ENCODE measurements around the gene IRAG1.
"Not testable (repeated sequence)": the region's sequence is repeated elsewhere in the genome, so short reads cannot be mapped to it uniquely, and the experiment has no call there.

Gene IRAG1

DNA sequence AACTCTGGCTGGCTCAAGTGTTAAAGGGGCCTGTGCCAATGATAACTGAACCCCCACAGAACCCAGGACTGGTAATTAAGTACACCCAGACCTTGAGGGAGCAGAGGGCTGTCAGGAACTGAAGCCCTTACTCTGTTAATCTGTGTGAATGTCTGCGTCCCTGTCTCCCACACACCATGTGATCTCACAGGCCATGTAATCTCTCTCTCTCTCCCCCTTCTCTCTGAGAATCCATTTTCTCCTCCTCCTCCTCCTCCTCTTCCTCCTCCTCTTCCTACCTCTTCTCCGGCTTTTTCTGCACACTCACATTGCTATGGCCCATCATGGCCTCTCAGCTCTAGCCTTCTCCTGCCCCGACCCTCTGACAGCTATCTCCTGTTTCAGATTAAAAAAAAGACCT is 14.6 kb upstream of the IRAG1 start:
- DNase-seq, result no peak

GRCh38 chr11:10701982-10702381 is 8.4 kb upstream of the IRAG1 start:
- DNase-seq, result no peak

DNA sequence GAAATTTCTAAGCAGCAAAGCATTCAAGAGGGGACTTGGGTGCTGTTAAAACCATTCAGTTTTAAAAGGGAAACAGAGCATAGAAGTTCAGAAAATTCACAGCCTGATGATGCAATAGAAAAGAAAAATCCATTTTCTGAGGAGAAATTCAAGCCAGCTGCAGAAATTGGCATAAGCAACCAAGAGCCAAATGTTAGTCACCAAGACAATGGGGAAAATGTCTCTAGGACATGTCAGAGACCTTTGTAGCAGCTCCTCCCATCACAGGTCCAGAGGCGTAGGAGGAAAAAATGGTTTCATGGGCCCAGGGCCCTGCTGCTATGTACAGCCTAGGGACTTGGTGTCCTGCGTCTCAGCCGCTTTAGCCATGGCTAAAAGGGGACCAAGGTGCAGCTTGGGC is 5.5 kb upstream of the IRAG1 start:
- DNase-seq, result no peak

- no peak for DNase-seq
Measured at GRCh38 chr11:10697323-10697620, 3.7 kb upstream of the IRAG1 start.

DNA sequence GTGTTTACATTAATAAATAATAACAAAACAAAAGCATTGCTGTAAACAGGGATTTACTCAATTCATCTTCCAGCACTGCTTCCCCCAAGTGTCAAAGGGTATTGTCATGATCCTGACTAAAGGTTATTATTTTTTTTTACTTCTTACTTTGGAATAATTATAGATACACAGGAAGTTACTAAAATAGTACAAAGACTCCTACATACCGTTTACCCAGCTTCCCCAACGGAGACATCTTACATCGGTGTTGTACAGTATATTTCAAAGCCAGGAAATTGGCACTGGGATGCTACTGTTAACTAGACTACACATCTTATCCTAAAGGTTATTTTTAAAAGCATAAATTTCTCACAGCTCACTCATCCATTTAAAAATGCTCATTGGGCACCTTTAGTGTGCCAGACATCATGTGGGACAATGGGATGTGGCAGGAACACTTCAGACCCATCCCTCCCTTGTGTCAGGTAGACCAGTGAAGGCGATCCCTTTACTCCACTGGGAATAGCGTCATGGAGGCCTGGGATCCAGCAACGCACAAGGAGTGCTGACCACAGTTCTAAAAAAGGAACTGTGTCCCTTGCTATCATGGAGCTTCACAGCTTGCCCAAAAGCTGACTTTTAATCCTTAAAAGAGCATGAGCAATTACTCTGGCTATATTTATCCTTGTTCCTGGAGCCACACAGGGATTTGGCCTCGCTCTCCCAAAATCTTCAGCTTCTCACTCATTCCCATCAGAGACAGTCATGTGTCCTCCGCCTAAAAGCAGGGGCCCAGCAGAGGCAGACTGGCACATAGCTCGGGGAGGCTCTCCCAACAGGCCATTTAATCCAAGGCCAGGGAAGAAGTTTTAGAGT is 3.1 kb upstream of the IRAG1 start:
- no peak for DNase-seq

DNA sequence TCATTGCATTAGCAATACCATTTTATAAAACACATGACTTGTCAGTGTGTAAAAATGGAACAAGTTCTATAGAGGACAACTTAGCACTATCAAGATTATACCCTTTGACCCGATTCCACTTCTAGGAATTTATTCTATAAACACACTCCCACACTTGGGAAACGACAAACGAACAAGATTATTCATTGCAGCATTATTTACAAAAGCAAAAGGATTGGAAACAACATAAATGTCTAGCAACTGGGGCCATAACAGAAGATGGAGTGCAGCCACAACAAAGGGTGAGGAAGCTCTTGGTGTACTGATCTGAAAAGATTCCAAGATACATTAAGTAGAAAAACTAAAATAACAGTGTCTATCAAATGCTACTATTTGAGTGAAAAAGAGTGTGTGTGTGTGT is 2.3 kb upstream of the IRAG1 start:
- DNase-seq, result no peak

DNA sequence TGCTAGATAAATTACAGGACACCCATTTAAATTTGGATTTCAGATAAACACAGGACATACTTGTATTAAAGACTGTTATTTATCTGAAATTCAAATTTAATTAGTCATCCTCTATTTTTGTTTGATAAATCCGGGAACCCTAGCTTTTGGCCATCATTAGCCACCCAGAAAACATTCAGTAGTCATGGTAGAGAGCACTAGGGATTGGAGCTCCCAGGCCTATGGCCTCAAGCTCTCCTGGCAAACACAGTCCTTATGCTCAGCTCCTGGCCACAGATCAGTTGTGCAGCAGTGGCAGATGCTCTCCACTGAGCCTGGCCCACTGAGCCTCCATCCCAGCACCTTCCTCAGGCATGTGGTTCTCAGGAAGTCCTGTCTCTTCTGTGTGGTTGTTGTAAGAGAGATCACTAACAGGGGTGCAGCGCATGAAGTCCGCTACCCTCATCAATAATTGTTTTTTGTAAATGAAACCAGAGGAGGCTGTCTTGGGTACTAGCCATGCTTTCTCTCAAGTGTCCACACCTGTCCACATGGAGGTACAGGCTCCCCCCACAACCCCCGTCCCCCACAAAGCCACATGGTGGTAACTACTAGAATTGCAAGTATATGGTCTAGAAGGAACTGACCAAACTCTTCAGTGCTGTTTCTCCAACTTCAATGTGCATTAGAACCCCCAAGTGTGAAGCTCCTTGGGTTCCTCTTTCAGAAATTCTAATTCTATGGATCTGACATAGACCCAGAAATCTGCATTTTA is 1.1 kb upstream of the IRAG1 start:
- DNase-seq, result no peak

GRCh38 chr11:10692531-10693115 is 932 bp downstream of the IRAG1 start:
- no peak for DNase-seq

GRCh38 chr11:10688401-10688800 is 5.2 kb downstream of the IRAG1 start:
- no peak for DNase-seq

- DNase-seq, result no peak
Measured at GRCh38 chr11:10686311-10686710, 7.2 kb downstream of the IRAG1 start.

DNA sequence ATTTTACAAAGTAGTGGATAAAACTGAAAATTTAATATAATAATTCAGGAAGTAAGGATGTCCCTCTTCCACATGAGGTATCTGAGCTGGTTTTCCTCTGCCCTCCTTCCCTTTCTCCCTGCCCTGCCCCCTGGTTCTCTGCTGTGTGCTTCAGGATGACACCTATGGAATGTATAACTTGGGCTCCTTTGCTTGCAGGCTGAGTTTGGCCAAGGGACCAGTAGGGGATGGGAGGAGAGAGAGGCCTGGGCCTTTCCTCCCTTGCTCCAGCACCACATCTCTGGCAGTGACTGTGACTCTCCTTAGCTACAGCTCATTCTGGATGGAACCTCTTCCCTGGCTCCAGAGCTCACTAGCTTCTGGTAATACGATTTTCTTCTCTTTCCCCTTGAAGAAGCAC is 10.1 kb downstream of the IRAG1 start:
- no peak for DNase-seq

GRCh38 chr11:10680956-10681487 is 12.5 kb downstream of the IRAG1 start:
- DNase-seq, result no peak

DNA sequence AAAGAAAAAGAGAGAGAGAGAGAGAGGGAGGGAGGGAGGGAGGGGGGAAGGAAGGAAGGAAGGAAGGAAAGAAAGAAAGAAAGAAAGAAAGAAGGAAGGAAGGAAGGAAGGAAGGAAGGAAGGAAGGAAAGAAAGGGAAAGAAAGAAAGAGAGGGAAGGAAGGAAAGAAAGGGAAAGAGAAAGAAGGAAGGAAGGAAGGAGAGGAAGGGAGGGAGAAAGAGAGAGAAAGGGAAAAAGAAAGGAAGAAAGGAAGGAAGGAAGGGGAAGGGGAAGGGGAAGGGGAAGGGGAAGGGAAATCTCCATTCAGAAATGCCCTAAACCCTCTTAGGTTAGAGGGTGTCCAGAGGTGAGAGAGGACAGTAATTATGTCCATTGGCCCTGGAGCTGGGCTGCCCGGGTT is 13.3 kb downstream of the IRAG1 start:
- DNase-seq, result not testable (repeated sequence)

DNA sequence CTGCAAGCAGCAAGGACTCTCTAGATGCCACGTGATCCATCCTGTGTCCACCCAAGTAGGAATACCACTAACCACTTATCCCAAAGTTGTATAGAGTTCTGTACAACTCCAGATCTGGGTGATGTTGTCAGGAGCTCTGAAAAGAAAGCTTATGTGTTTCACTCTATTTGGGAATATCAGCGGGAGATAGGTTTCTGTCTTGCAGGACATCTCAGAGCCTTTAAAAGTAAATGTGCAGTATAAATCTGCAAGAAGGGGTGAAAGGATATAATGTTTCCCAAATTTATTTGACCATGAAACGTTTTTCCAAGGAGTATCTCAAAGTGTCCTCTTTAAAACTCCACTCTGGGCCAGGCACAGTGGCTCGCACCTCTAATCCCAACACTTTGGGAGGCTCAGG is 13.9 kb downstream of the IRAG1 start:
- no peak for DNase-seq

DNA sequence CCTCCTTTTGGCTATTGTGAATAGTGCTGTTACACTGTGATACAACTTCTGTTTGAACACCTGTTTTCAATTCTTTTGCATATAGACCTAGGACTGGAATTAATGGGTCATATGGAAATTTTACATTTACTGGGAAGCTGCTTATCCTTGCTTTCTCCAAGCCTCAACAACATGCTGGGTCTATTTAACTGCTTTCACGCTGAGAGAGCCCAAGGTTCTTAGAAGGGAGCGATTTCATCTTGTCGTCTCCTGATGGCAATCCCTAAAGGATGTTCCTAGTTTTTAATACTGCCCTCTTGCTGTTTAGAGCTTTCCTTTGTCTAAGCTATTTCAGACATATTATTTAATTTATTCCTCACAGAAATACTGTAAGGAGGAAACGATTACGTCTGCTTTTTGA is 15.5 kb downstream of the IRAG1 start:
- DNase-seq, result no peak

DNA sequence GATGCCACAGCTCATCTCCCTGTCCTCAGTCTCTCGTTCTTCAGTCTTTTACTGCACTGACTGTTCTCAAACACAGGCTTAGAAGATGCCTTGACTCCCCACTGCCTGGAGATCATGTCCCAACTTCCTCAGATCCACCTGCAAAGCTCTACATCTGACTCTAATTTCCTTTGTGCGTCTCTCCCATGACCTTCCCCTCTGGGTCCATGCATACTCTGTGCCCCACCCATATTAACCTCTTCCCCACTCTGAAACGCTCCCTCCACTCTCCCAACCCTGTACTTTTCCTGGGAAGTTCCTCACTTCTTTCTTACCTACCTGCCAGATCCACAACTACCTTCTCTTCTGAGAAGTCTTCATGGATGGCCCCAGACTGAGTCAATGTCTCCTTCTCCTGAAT is 16.6 kb downstream of the IRAG1 start:
- no peak for DNase-seq

GRCh38 chr11:10674911-10675440 is 18.6 kb downstream of the IRAG1 start:
- DNase-seq, result no peak

GRCh38 chr11:10674440-10674855 is 19.1 kb downstream of the IRAG1 start:
- DNase-seq, result no peak

GRCh38 chr11:10673501-10674062 is 20.0 kb downstream of the IRAG1 start:
- no peak for DNase-seq

DNA sequence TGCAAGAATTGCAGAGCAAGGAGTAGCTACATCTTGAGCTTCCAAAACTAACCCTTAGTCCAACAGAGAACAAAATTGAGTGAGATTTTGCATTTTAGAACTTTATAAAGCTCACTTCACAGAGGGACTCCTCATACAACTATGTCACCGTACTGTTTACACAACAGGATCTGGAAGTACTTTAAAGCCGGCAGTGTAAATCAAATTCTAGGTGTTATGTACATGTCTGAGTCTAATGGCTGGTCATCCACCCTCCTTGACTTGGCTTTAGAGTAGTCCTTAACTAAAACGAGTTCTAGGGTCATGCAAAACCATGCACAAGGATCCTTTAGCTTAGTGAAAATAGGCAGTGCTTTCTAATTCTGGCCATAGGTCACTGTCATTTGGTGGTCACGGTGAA is 23.5 kb downstream of the IRAG1 start:
- peak; percentile 36 for DNase-seq

DNA sequence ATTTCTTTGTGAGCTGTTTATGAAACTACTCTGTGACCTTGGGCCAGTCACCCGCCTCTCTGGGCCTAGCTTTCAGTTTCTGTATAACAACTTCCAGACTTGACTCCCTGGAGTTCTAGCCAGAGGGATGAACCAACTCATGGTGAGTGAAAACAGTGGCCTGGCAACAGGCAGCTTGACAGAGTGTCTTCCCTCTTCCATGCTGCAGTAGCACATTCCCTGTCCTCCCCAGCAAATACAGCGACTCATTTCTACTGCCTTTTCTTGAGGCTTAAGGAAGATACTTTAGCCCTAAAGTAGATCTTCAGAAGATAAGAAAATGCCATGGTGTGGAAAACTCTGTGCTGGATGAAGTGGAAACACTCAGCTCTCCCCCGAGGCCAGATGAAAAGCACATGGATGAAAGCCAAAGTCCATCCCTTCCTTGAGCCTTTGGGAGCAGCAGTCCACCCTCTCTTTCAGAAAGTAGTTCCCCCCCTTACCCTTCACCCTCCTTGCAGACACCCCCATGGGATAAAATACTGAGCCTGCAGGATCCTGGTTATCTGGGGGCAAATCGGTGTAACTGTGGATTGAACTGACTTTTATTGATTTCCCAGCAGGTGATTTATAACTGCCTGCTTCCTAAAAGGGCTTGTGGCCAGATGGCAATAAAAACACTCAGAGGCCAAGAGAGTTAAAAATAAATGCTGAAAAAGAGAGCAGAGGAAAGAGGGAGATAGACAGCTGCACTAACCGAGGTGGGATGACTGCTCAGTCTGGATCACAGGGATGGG is 24.1 kb downstream of the IRAG1 start:
- DNase-seq, result peak; percentile 80

- no peak for DNase-seq
Measured at GRCh38 chr11:10667521-10667885, 26.1 kb downstream of the IRAG1 start.
